HepG2 (cell line): Measurements from ENCODE around the gene TAGLN. TPM values are rescaled to one million over a fixed set of nuclear protein-coding genes. Genes with fewer than 3 reads are reported as not detected.

Source experiments
- ATAC-seq: fragments of 200-7000 bp; cut with Tn5 transposase; 3 replicates; pipeline ENCODE4 v1.9.1; 2020; ENCODE audit warnings: mild to moderate bottlenecking, moderate library complexity
- BruUV-seq: library from RNA; stranded (reverse); fragments of 400-500 nt; replicated peaks from 2 replicates; lab custom pipeline; 2021; lab: Mats Ljungman, UMichigan
- CTCF ChIA-PET: fragments of 300-600 bp; formaldehyde crosslinking; extraction: SDS; loops from one replicate; lab custom pipeline; 2021; ENCODE audit warnings: low total read pairs, inconsistent platforms, low intra/inter-chr PET ratio; lab: Yijun Ruan, JAX
- POLR2A ChIA-PET: fragments of 350-600 bp; sonication (Branson Sonifier 250); formaldehyde crosslinking; loops from one replicate; lab custom pipeline; 2020; ENCODE audit warnings: antibody characterized with exemption, inconsistent platforms; lab: Yijun Ruan, JAX
- DNase-seq: peaks from one replicate; pipeline ENCODE4 v3.0.0-alpha.2; 2015; ENCODE audit warnings: low spot score
- FAIRE-seq: peaks from 3 replicates; lab custom pipeline; 2011; peaks lifted over from hg19 to GRCh38; lab: Jason Lieb, UNC
- H2AFZ ChIP-seq: one replicate; pipeline ENCODE4 v1.6.1; 2011; ENCODE audit warnings: low read length, inconsistent platforms
- H3K27ac ChIP-seq: fragments of 300-600 bp; 3 replicates; pipeline ENCODE4 v1.8.0; 2011; ENCODE audit warnings: mixed run types, mild to moderate bottlenecking, mixed read lengths, low read length, inconsistent platforms; ENCODE audit not compliant: insufficient read depth; ENCODE audit errors: extremely low read length
- H3K27me3 ChIP-seq, 2 experiments: fragments of 200-600 bp in 1 of 2; 2 replicates in 1 of 2; 3 replicates in 1 of 2; pipeline versions ENCODE4 v1.6.0 to v1.8.0; 2011; ENCODE audit warnings: low read length in 2 of 2, mild to moderate bottlenecking in 2 of 2, moderate library complexity in 2 of 2, inconsistent platforms in 1 of 2; ENCODE audit not compliant: insufficient read depth in 2 of 2, control insufficient read depth in 1 of 2
- H3K36me3 ChIP-seq, 2 experiments: fragments of 200-600 bp in 1 of 2; replicated peaks in 1 of 2; 2 replicates in 1 of 2; 3 replicates in 1 of 2; pipeline versions ENCODE4 v1.5.1 to v1.8.0; 2011; ENCODE audit warnings: low read length in 2 of 2, inconsistent platforms in 1 of 2; ENCODE audit not compliant: insufficient read depth in 2 of 2, control insufficient read depth in 1 of 2
- H3K4me1 ChIP-seq: 2 replicates; pipeline ENCODE4 v1.5.1; 2012; ENCODE audit warnings: low read length, inconsistent platforms; ENCODE audit not compliant: insufficient read depth
- H3K4me2 ChIP-seq: 2 replicates; pipeline ENCODE4 v1.6.0; 2011; ENCODE audit warnings: low read depth, low read length, inconsistent platforms
- H3K4me3 ChIP-seq, 3 experiments: fragments of 200-600 bp in 1 of 3; sonication (generic), shearing (Covaris generic) in 1 of 3; replicated peaks in 1 of 3; 2 replicates each; pipeline ENCODE4 v1.5.1; 2011 to 2016; ENCODE audit warnings: low read length in 3 of 3, inconsistent platforms in 2 of 3, low read depth in 2 of 3, mild to moderate bottlenecking in 2 of 3, control low read depth in 1 of 3, mixed read lengths in 1 of 3; ENCODE audit not compliant: insufficient read depth in 1 of 3
- H3K79me2 ChIP-seq: one replicate; pipeline ENCODE4 v1.6.1; 2011; ENCODE audit warnings: low read length, inconsistent platforms; ENCODE audit not compliant: insufficient read depth
- H3K9ac ChIP-seq: 2 replicates; pipeline ENCODE4 v1.6.0; 2011; ENCODE audit warnings: mild to moderate bottlenecking, low read depth, low read length, inconsistent platforms; ENCODE audit not compliant: insufficient read depth
- H3K9me3 ChIP-seq: 2 replicates; pipeline ENCODE4 v1.5.1; 2012; ENCODE audit warnings: mild to moderate bottlenecking, low read length
- H4K20me1 ChIP-seq: 2 replicates; pipeline ENCODE4 v1.6.0; 2011; ENCODE audit warnings: inconsistent platforms, mild to moderate bottlenecking, low read length, moderate library complexity; ENCODE audit not compliant: insufficient read depth
- CBX2 ChIP-seq, 2 experiments: fragments of 200-600 bp in 1 of 2; sonication (generic); formaldehyde crosslinking in 1 of 2; IDR thresholded peaks; 2 replicates each; pipeline versions ENCODE4 v1.7.0 to v1.8.1; 2018 to 2022; ENCODE audit warnings: low read depth in 2 of 2, low read length in 1 of 2, mild to moderate bottlenecking in 1 of 2, missing genetic modification reagents in 1 of 2
- E2F1 ChIP-seq: sonication (generic); formaldehyde crosslinking; IDR thresholded peaks from 2 replicates; pipeline ENCODE4 v1.5.0; 2020; ENCODE audit warnings: missing genetic modification reagents
- HNF1B ChIP-seq: sonication (generic); formaldehyde crosslinking; IDR thresholded peaks from 2 replicates; pipeline ENCODE4 v1.5.1; 2020; ENCODE audit warnings: mild to moderate bottlenecking, moderate library complexity, missing genetic modification reagents
- KAT8 ChIP-seq: IDR thresholded peaks from 2 replicates; pipeline ENCODE4 v1.6.1; 2016; ENCODE audit warnings: missing genetic modification reagents, missing compliant biosample characterization
- MTA1 ChIP-seq: sonication (generic); formaldehyde crosslinking; IDR thresholded peaks from 2 replicates; pipeline ENCODE4 v1.4.0; 2020; ENCODE audit warnings: missing genetic modification reagents, mild to moderate bottlenecking, borderline replicate concordance
- NFATC3 ChIP-seq: sonication (generic); formaldehyde crosslinking; IDR thresholded peaks from 2 replicates; pipeline ENCODE4 v1.5.1; 2020; ENCODE audit warnings: mild to moderate bottlenecking, missing genetic modification reagents
- PHF5A ChIP-seq: IDR thresholded peaks from one replicate; pipeline ENCODE4 v1.6.1; 2018; ENCODE audit warnings: low read depth, missing genetic modification reagents; ENCODE audit not compliant: unreplicated experiment
- RXRA ChIP-seq: sonication (generic); formaldehyde crosslinking; IDR thresholded peaks from 2 replicates; pipeline ENCODE4 v1.5.1; 2020; ENCODE audit warnings: missing genetic modification reagents
- SAFB2 ChIP-seq: sonication (generic); formaldehyde crosslinking; IDR thresholded peaks from 2 replicates; pipeline ENCODE4 v1.5.1; 2020; ENCODE audit warnings: missing genetic modification reagents, low read depth, mild to moderate bottlenecking, borderline replicate concordance
- TBX2 ChIP-seq: sonication (generic); formaldehyde crosslinking; IDR thresholded peaks from 2 replicates; pipeline ENCODE4 v1.5.0; 2020; ENCODE audit warnings: missing genetic modification reagents, mild to moderate bottlenecking, borderline replicate concordance
- THYN1 ChIP-seq: sonication (generic); formaldehyde crosslinking; IDR thresholded peaks from 2 replicates; pipeline ENCODE4 v1.8.1; 2023; ENCODE audit warnings: low read depth, mild to moderate bottlenecking, moderate library complexity, missing genetic modification reagents, borderline replicate concordance
- U2AF1 ChIP-seq: fragments of 200-400 bp; formaldehyde crosslinking; optimal IDR thresholded peaks from 2 replicates; pipeline ENCODE3; 2017; ENCODE audit warnings: mild to moderate bottlenecking, low read depth, low read length
- ZNF121 ChIP-seq: sonication (generic); formaldehyde crosslinking; IDR thresholded peaks from 2 replicates; pipeline ENCODE4 v1.5.0; 2020; ENCODE audit warnings: mild to moderate bottlenecking, missing genetic modification reagents
- ZNF556 ChIP-seq: sonication (generic); formaldehyde crosslinking; IDR thresholded peaks from 2 replicates; pipeline ENCODE4 v1.4.0; 2020; ENCODE audit warnings: mild to moderate bottlenecking, missing genetic modification reagents, borderline replicate concordance
- ZNF609 ChIP-seq: sonication (generic); formaldehyde crosslinking; IDR thresholded peaks from 2 replicates; pipeline ENCODE4 v1.4.0; 2020; ENCODE audit warnings: mild to moderate bottlenecking, missing genetic modification reagents, borderline replicate concordance
- ZSCAN22 ChIP-seq: sonication (generic); formaldehyde crosslinking; IDR thresholded peaks from 2 replicates; pipeline ENCODE4 v1.4.0; 2020; ENCODE audit warnings: mild to moderate bottlenecking, missing genetic modification reagents
- WGBS: methylation state at CpG from one replicate; pipeline ENCODE4 v1.1.6; 2017; ENCODE audit warnings: low lambda C conversion rate; 5-methylcytosine and 5-hydroxymethylcytosine counted together
- in situ Hi-C: cut with HindIII; loops from 2 replicates; pipeline ENCODE4 v1.10.0; 2017; ENCODE audit warnings: low pct_unique_long_range_greater_than_20kb; ENCODE audit not compliant: extremely low pct_ligation_motif_present
- intact Hi-C: fragments of 100-400 bp; cut with micrococcal nuclease; formaldehyde crosslinking; loops from one replicate; pipeline ENCODE4 v1.10.0; 2022; ENCODE audit not compliant: unreplicated experiment
- polyA plus RNA-seq, 8 experiments: library from polyadenylated mRNA; depleted of rRNA in 3 of 8; stranded (reverse) in 7 of 8; unstranded in 1 of 8; fragments of >200 nt; fragmentation: Illumina TruSeq in 4 of 8; extraction: Trizol in 4 of 8; gene quantifications; 2 replicates each; pipeline versions ENCODE4 v1.2.1 to v1.2.3, GENCODE V29; 2011 to 2016; ENCODE audit warnings: low read depth in 4 of 8, missing spikeins in 1 of 8, mixed read lengths in 1 of 8; ENCODE audit not compliant: insufficient read depth in 1 of 8
- total RNA-seq, 5 experiments: library from RNA; depleted of rRNA; stranded (reverse); fragments of >200 nt; fragmentation: Illumina TruSeq; extraction: Trizol; gene quantifications; 2 replicates each; pipeline ENCODE4 v1.2.3, GENCODE V29; 2016; ENCODE audit warnings: low read depth in 1 of 5

TAGLN gene
- total and polyA plus RNA-seq, 2 of the 13 experiments (the other 11 are each of a cell fraction or from before 2014, with no cell fraction given) = 12.6 to 75.4 TPM

GRCh38 chr11:117166491-117166890 lies 32.7 kb upstream of the TAGLN start:
- Histone ChIP-seq H2AFZ (no peak overlapping the region), H3K4me1 (no peaks in the 10 kb centered on the region), H3K4me2 (no peak overlapping the region), H3K4me3 (no peak overlapping the region), H3K9ac (no peak overlapping the region), H3K36me3 (peaks cover 21 to 71% of the 10 kb centered on the region in 2 experiments), H3K27ac (no peak overlapping the region), H3K9me3 (no peaks in the 10 kb centered on the region), H4K20me1 (0 out of 2 replicates have a peak, but pooled peaks cover 4% of the 10 kb centered on the region), H3K79me2 (peaks cover 2% of the 10 kb centered on the region), H3K27me3 (no peaks in the 10 kb centered on the region)
- FAIRE-seq = no peak
- WGBS = 100% methylated on average over 1 of the region's 1 CpG
- intact Hi-C loops = no loop called here
- TF ChIP-seq SAFB2 (CRISPR knock-in tag) = no peak
- TF ChIP-seq TBX2 (CRISPR knock-in tag) = no peak
- no peak for TF ChIP-seq ZNF609 (CRISPR knock-in tag)
- TF ChIP-seq KAT8 (CRISPR knock-in tag) = no peak
- TF ChIP-seq MTA1 = no peak
- TF ChIP-seq PHF5A (CRISPR knock-in tag) = no peak
- no peak for TF ChIP-seq ZNF121
- TF ChIP-seq NFATC3 (CRISPR knock-in tag) = no peak
- TF ChIP-seq E2F1 = no peak
- no peak for TF ChIP-seq HNF1B (CRISPR knock-in tag)
- TF ChIP-seq THYN1 (CRISPR knock-in tag) = no peak
- no peak for TF ChIP-seq U2AF1
- no peak for TF ChIP-seq CBX2 (IDR thresholded peaks at IDR 0.05; ENCODE audit: low read depth, low read length)
- no peak for TF ChIP-seq CBX2 (CRISPR knock-in tag; IDR thresholded peaks at IDR 0.05; ENCODE audit: low read depth)
- no peak for TF ChIP-seq ZSCAN22 (CRISPR knock-in tag)
- TF ChIP-seq ZNF556 (CRISPR knock-in tag) = no peak
- TF ChIP-seq RXRA (CRISPR knock-in tag) = no peak
- ATAC-seq = no peak
- CTCF ChIA-PET = no interaction called here
- BruUV-seq = no TSS peak
- DNase-seq = no peak
- POLR2A ChIA-PET = interaction anchor here (0.6 to 1.7 kb wide), 2 partner anchors 12 to 58 kb away, joined by 4 to 8 read pairs; partner anchors contain the start of gene SIDT2
- in situ Hi-C loops = no loop called here
